Natural killer cell (primary cell): ENCODE results near the gene USF2. TPM values are rescaled to one million over a fixed set of nuclear protein-coding genes. Genes with fewer than 3 reads are reported as not detected.

ENCODE experiments used
- ATAC-seq, 3 donors: fragments of 150-1000 bp in 2 of 3; fragments of 200-7000 bp in 1 of 3; cut with Tn5 transposase; 1 replicate in 1 of 3; 2 replicates in 2 of 3; pipeline ENCODE4 v1.10.0; 2021; ENCODE audit warnings: mild to moderate bottlenecking in 2 of 3, moderate library complexity in 2 of 3
- DNase-seq, 2 donors: peaks; one replicate each; pipeline versions ENCODE4 v3.0.0 to v3.0.0-alpha.2; 2013 to 2021; ENCODE audit warnings: mixed read lengths in 1 of 2
- H3K27ac ChIP-seq: one replicate; pipeline ENCODE4 v1.5.1; 2013; ENCODE audit warnings: mild to moderate bottlenecking, low read length
- H3K27me3 ChIP-seq: one replicate; pipeline ENCODE4 v1.6.1; 2013; ENCODE audit warnings: low read length; ENCODE audit not compliant: control insufficient read depth, insufficient read depth
- H3K36me3 ChIP-seq: one replicate; pipeline ENCODE4 v1.6.1; 2013; ENCODE audit warnings: low read length; ENCODE audit not compliant: control insufficient read depth, insufficient read depth
- H3K4me1 ChIP-seq: one replicate; pipeline ENCODE4 v1.6.1; 2013; ENCODE audit warnings: low read length; ENCODE audit not compliant: control insufficient read depth, insufficient read depth
- H3K4me3 ChIP-seq: one replicate; pipeline ENCODE4 v1.5.1; 2013; ENCODE audit warnings: low read length
- H3K9me3 ChIP-seq: one replicate; pipeline ENCODE4 v1.6.1; 2013; ENCODE audit warnings: low read length; ENCODE audit not compliant: control insufficient read depth, insufficient read depth
- H3K27ac Mint-ChIP-seq, 2 donors: one replicate each; pipeline ENCODE4 v1.8.0; 2022; ENCODE audit warnings: mild to moderate bottlenecking in 2 of 2, mixed read lengths in 2 of 2, moderate library complexity in 1 of 2
- H3K27me3 Mint-ChIP-seq, 2 donors: one replicate each; pipeline ENCODE4 v1.8.0; 2022; ENCODE audit warnings: low read depth in 2 of 2, mixed read lengths in 2 of 2
- H3K36me3 Mint-ChIP-seq: one replicate; pipeline ENCODE4 v1.8.0; 2022; ENCODE audit warnings: mixed read lengths
- H3K4me1 Mint-ChIP-seq, 2 donors: one replicate each; pipeline ENCODE4 v1.8.0; 2022; ENCODE audit warnings: mixed read lengths in 2 of 2
- H3K4me3 Mint-ChIP-seq: one replicate; pipeline ENCODE4 v1.8.0; 2022; ENCODE audit warnings: mild to moderate bottlenecking, moderate library complexity, mixed read lengths
- H3K9me3 Mint-ChIP-seq, 2 donors: one replicate each; pipeline ENCODE4 v1.8.0; 2022; ENCODE audit warnings: mixed read lengths in 2 of 2
- CTCF ChIP-seq: fragments of 200-600 bp; IDR thresholded peaks from one replicate; pipeline ENCODE4 v1.8.0; 2022; ENCODE audit warnings: antibody characterized with exemption
- WGBS: methylation state at CpG from one replicate; pipeline ENCODE4 v1.1.7; 2013; ENCODE audit warnings: missing lambda C conversion rate; ENCODE audit not compliant: insufficient coverage; 5-methylcytosine and 5-hydroxymethylcytosine counted together
- intact Hi-C: fragments of 100-400 bp; cut with micrococcal nuclease; formaldehyde crosslinking; loops from one replicate; pipeline ENCODE4 v1.14.2; 2022
- total RNA-seq, 4 donors: library from RNA; stranded (reverse); fragments of 120-200 nt in 1 of 4; gene quantifications; one replicate each; pipeline versions ENCODE4 v1.2.3 to v1.2.4, GENCODE V29; 2013 to 2022

USF2 gene
- total RNA-seq, 3 donors from 2014 or later (not counting 1 experiment from before 2014, with no cell fraction given): 243 to 253 (median 250) TPM

GRCh38 chr19:35261356-35262100 is 7.2 kb upstream of the USF2 start:
- intact Hi-C loops: loop anchor here (10.0 kb wide), 1 partner anchor 203 kb away; no protein-coding TSS in a partner anchor
- H3K4me3 Mint-ChIP-seq: no peak overlapping the region
- TF ChIP-seq CTCF: no peak
- WGBS: 78% methylated on average over 12 of the region's 12 CpGs
- no peaks in the 10 kb centered on the region for H3K36me3 ChIP-seq
- peaks cover 26% of the 10 kb centered on the region for H3K4me1 ChIP-seq
- ATAC-seq (no peak), DNase-seq (peak in 1 of 2 donors; percentile 11)
- no peak overlapping the region for H3K4me3 ChIP-seq
- H3K9me3 ChIP-seq: no peaks in the 10 kb centered on the region
- H3K27me3 ChIP-seq: no peaks in the 10 kb centered on the region
- no peaks in the 10 kb centered on the region for H3K9me3 Mint-ChIP-seq
- H3K36me3 Mint-ChIP-seq: no peaks in the 10 kb centered on the region
- H3K27me3 Mint-ChIP-seq: no peaks in the 10 kb centered on the region
- peaks cover 24 to 27% of the 10 kb centered on the region in 2 donors for H3K4me1 Mint-ChIP-seq
- H3K27ac Mint-ChIP-seq: no peak overlapping the region
- no peak overlapping the region for H3K27ac ChIP-seq

- H3K27me3 ChIP-seq: no peaks in the 10 kb centered on the region
- peaks cover 33% of the 10 kb centered on the region for H3K4me1 ChIP-seq
- Mint-ChIP-seq H3K4me3 (no peak overlapping the region), H3K4me1 (peaks cover 25 to 31% of the 10 kb centered on the region in 2 donors), H3K36me3 (no peaks in the 10 kb centered on the region), H3K27ac (no peak overlapping the region), H3K9me3 (no peaks in the 10 kb centered on the region), H3K27me3 (no peaks in the 10 kb centered on the region)
- intact Hi-C loops: loop anchor here (10.0 kb wide), 1 partner anchor 203 kb away; no protein-coding TSS in a partner anchor
- ATAC-seq: no peak
- no peaks in the 10 kb centered on the region for H3K9me3 ChIP-seq
- no peak overlapping the region for H3K4me3 ChIP-seq
- peak in 1 of 2 donors; percentile 11 for DNase-seq
- WGBS: 77% methylated on average over 17 of the region's 17 CpGs
- TF ChIP-seq CTCF: no peak
- H3K27ac ChIP-seq: no peak overlapping the region
- H3K36me3 ChIP-seq: no peaks in the 10 kb centered on the region
Measured at GRCh38 chr19:35262101-35262761, 6.5 kb upstream of the USF2 start.

GRCh38 chr19:35264268-35265125 is 4.3 kb upstream of the USF2 start:
- Histone ChIP-seq H3K27me3 (no peaks in the 10 kb centered on the region), H3K9me3 (no peaks in the 10 kb centered on the region), H3K36me3 (no peaks in the 10 kb centered on the region), H3K4me3 (no peak overlapping the region), H3K4me1 (peaks cover 37% of the 10 kb centered on the region), H3K27ac (no peak overlapping the region)
- Mint-ChIP-seq H3K27me3 (no peaks in the 10 kb centered on the region), H3K4me1 (peaks cover 25 to 36% of the 10 kb centered on the region in 2 donors), H3K4me3 (no peak overlapping the region), H3K27ac (peak overlapping the region in 1 of 2 donors; percentile 96), H3K36me3 (no peaks in the 10 kb centered on the region), H3K9me3 (no peaks in the 10 kb centered on the region)
- no peak for ATAC-seq
- WGBS: 77% methylated on average over 7 of the region's 7 CpGs
- no peak for TF ChIP-seq CTCF
- intact Hi-C loops: loop anchor here (5.0 to 10.0 kb wide), 2 partner anchors 107 to 200 kb away; no protein-coding TSS in a partner anchor
- DNase-seq: no peak
